GM12801 (cell line): ENCODE results near the gene EPB41L2.

Experiments used
- TF ChIP-seq, protein P1 (sequence below): IDR thresholded peaks from one replicate; pipeline ENCODE4 v1.5.1; 2011; ENCODE audit warnings: control low read depth; ENCODE audit not compliant: insufficient read length; ENCODE audit errors: extremely low read depth

EPB41L2 gene

DNA sequence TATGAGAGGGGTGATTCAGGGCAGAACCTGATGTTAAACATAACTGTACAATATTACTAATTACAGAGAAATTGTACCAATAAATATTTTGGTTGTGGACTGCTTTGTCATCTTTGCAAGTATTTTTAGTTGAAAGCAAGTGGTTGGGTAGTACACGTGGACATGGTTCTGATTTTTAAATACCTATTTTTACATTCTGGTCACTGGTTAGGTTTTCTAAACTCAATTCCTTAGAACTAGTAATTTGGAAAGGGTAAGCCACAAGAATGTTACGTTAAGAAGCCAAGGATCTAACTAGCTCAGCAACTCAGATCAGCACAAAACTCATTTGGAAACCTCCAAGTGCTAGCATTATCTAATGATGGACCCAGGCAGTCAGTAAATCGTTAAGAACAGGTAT, 2.7 kb downstream of the EPB41L2 start:
- TF ChIP-seq, protein P1, sequence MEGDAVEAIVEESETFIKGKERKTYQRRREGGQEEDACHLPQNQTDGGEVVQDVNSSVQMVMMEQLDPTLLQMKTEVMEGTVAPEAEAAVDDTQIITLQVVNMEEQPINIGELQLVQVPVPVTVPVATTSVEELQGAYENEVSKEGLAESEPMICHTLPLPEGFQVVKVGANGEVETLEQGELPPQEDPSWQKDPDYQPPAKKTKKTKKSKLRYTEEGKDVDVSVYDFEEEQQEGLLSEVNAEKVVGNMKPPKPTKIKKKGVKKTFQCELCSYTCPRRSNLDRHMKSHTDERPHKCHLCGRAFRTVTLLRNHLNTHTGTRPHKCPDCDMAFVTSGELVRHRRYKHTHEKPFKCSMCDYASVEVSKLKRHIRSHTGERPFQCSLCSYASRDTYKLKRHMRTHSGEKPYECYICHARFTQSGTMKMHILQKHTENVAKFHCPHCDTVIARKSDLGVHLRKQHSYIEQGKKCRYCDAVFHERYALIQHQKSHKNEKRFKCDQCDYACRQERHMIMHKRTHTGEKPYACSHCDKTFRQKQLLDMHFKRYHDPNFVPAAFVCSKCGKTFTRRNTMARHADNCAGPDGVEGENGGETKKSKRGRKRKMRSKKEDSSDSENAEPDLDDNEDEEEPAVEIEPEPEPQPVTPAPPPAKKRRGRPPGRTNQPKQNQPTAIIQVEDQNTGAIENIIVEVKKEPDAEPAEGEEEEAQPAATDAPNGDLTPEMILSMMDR, result no peak

DNA sequence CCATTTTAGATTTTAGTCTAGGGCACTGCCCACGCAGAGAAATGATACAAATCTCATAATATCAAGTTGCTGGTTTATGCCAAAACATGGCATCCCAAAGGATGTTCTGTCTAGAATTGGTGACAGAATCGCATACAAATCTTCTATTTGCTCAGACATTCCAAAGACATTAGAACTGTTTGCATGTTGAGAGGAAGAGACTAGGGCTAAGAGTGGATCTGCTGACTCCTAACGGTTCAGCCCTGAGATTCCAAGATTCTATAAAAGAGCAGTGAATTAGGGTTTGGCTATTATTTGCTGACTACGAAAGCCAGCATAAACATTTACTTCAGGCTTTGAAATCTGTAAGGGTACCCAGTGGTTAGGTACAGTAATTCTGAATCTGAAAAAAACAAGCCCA, 3.6 kb downstream of the EPB41L2 start:
- TF ChIP-seq, protein P1, result no peak

GRCh38 chr6:131058236-131058635, 4.8 kb downstream of the EPB41L2 start:
- TF ChIP-seq, protein P1, result no peak

- TF ChIP-seq, protein P1, result no peak
Observed at GRCh38 chr6:131054392-131055250, 8.4 kb downstream of the EPB41L2 start.

DNA sequence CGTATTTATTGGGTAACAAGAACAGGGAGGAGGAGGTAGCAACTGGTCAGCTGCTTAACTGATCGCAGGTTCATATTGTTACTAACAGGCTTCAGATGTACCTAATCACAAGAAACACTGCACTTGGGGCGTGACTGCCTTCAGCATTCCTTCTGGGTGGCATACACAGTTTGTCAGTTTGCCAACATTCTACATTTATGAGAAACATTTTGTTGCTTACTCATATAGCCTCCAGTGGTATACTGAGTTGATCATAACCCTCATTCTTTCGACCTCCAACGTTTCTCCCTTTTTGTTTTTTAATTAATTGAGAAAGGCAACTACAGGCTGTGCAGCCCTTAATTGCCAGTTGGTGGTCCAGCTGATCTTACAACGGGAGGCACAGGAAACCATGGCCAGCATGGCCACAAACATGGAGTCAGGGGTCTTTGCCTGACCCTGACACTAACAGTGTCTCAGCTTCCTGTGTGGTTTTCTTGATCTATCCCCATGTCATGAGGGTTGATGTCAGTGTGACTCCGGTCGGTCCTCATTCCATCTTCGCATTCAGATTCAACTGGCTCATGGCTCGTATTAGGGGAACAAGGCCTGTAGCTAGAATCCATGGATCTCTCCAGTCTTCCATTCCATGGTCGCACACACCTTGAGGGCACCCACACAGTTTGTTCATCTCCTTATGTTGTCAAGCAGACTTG, 9.4 kb downstream of the EPB41L2 start:
- TF ChIP-seq, protein P1, result no peak

DNA sequence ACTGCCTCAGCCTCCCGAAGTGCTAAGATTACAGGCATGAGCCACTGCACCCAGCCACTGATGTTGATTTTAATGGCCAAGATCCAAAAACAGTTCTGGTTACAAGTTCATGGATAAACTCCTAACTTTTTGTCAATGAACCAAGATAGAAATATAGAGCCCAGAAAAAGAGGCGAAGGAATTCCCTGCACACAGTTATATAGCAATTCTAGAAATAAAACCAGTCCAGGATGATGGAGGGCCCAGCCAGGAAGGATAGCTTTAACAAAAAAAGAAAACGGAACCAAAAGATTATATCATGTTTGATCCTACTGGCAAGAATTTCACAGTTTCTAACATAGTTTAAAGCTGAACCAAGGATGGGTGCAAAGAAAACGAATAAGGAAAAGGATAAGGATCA, 10.9 kb downstream of the EPB41L2 start:
- TF ChIP-seq, protein P1, result no peak

DNA sequence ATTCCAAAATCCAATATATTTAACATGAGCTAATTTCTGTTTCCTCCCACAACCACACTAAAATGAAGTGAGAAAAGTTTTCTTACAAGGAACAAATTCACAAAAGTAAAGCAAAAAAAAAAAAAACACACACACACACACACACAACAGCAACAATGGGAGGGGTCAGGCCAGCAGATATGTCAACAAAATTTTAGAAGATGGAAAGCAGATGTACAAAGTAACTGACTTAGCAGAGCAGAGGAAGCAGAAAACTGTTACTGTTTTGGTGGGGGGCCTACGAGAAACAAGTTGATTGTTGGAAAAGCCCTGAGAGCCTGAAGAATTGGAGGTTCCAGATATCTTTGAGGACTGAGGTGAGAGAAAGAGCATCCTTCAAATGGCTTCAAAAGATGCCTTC, 11.7 kb downstream of the EPB41L2 start:
- TF ChIP-seq, protein P1, result no peak
